ENCODE results near the gene TOM1. TPM values are rescaled to one million over a fixed set of nuclear protein-coding genes. Genes with fewer than 3 reads are reported as not detected.

Gene TOM1
- total and polyA plus RNA-seq, 4 experiments from 2014 or later: 55.7 to 82.2 (median 66.1) TPM

- H3K27ac Mint-ChIP-seq: no peak overlapping the region
- peaks cover 0 to 10% (median 6%) of the 10 kb centered on the region in 4 donors for H3K4me1 Mint-ChIP-seq
- no peak overlapping the region for H3K4me3 Mint-ChIP-seq
- Histone ChIP-seq H3K27ac (ENCODE audit: low read depth, low read length) (no peak overlapping the region), H3K36me3 (ENCODE audit: insufficient read depth, low read length) (no peaks in the 10 kb centered on the region), H3K4me1 (ENCODE audit: insufficient read depth, low read length) (peaks cover 11% of the 10 kb centered on the region), H3K9me3 (ENCODE audit: control insufficient read depth in 1 of 2, low read length in 2 of 2) (no peaks in the 10 kb centered on the region), H3K4me3 (ENCODE audit: low read length in 2 of 2) (no peak overlapping the region), H3K27me3 (ENCODE audit: insufficient read depth, low read length) (peaks cover 7% of the 10 kb centered on the region)
- intact Hi-C loops (cut with micrococcal nuclease): no loop called here
- no peak for DNase-seq
- H3K27me3 Mint-ChIP-seq: peaks cover 3 to 10% of the 10 kb centered on the region in 2 donors
- H3K36me3 Mint-ChIP-seq: no peaks in the 10 kb centered on the region
- ChIA-PET POLR2A (ENCODE audit: partially characterized antibody) (interaction anchor here (0.6 kb wide), 1 partner anchor 11 kb away, joined by 4 read pairs; no protein-coding TSS in a partner anchor), CTCF (ENCODE audit: partially characterized antibody) (no interaction called here)
- peaks cover 0 to 2% (median 0%) of the 10 kb centered on the region in 8 donors for H3K9me3 Mint-ChIP-seq
Measured at GRCh38 chr22:35384527-35384926, 84.8 kb downstream of the TOM1 start.

GRCh38 chr22:35384975-35385588 lies 85.4 kb downstream of the TOM1 start:
- CTCF ChIA-PET (ENCODE audit: partially characterized antibody): no interaction called here
- H3K4me3 ChIP-seq (ENCODE audit: low read length in 2 of 2): no peak overlapping the region
- peaks cover 0 to 10% (median 6%) of the 10 kb centered on the region in 4 donors for H3K4me1 Mint-ChIP-seq
- intact Hi-C loops (cut with micrococcal nuclease): no loop called here
- peaks cover 3 to 10% of the 10 kb centered on the region in 2 donors for H3K27me3 Mint-ChIP-seq
- peaks cover 11% of the 10 kb centered on the region for H3K4me1 ChIP-seq (ENCODE audit: insufficient read depth, low read length)
- peaks cover 0 to 2% (median 0%) of the 10 kb centered on the region in 8 donors for H3K9me3 Mint-ChIP-seq
- H3K27me3 ChIP-seq (ENCODE audit: insufficient read depth, low read length): peaks cover 7% of the 10 kb centered on the region
- H3K27ac Mint-ChIP-seq: no peak overlapping the region
- no peaks in the 10 kb centered on the region for H3K9me3 ChIP-seq (ENCODE audit: control insufficient read depth in 1 of 2, low read length in 2 of 2)
- no peaks in the 10 kb centered on the region for H3K36me3 ChIP-seq (ENCODE audit: insufficient read depth, low read length)
- H3K36me3 Mint-ChIP-seq: no peaks in the 10 kb centered on the region
- POLR2A ChIA-PET (ENCODE audit: partially characterized antibody): interaction anchor here (0.6 kb wide), 1 partner anchor 11 kb away, joined by 4 read pairs; no protein-coding TSS in a partner anchor
- DNase-seq: no peak
- no peak overlapping the region for H3K4me3 Mint-ChIP-seq
- no peak overlapping the region for H3K27ac ChIP-seq (ENCODE audit: low read depth, low read length)

- Mint-ChIP-seq H3K9me3 (peaks cover 0 to 2% (median 0%) of the 10 kb centered on the region in 8 donors), H3K4me1 (peaks cover 0 to under 1% (median 0%) of the 10 kb centered on the region in 4 donors), H3K36me3 (no peaks in the 10 kb centered on the region), H3K27me3 (peaks cover 3 to 10% of the 10 kb centered on the region in 2 donors), H3K4me3 (no peak overlapping the region), H3K27ac (no peak overlapping the region)
- no peaks in the 10 kb centered on the region for H3K36me3 ChIP-seq (ENCODE audit: insufficient read depth, low read length)
- H3K27me3 ChIP-seq (ENCODE audit: insufficient read depth, low read length): peaks cover 7% of the 10 kb centered on the region
- H3K9me3 ChIP-seq (ENCODE audit: control insufficient read depth in 1 of 2, low read length in 2 of 2): no peaks in the 10 kb centered on the region
- DNase-seq: no peak
- no peak overlapping the region for H3K27ac ChIP-seq (ENCODE audit: low read depth, low read length)
- CTCF ChIA-PET (ENCODE audit: partially characterized antibody): no interaction called here
- POLR2A ChIA-PET (ENCODE audit: partially characterized antibody): no interaction called here
- no peak overlapping the region for H3K4me3 ChIP-seq (ENCODE audit: low read length in 2 of 2)
- intact Hi-C loops (cut with micrococcal nuclease): no loop called here
- peaks cover under 1% of the 10 kb centered on the region for H3K4me1 ChIP-seq (ENCODE audit: insufficient read depth, low read length)
Measured at GRCh38 chr22:35386670-35387288, 87.1 kb downstream of the TOM1 start.

GRCh38 chr22:35390933-35391332 lies 91.2 kb downstream of the TOM1 start:
- no peaks in the 10 kb centered on the region for H3K9me3 Mint-ChIP-seq
- H3K9me3 ChIP-seq (ENCODE audit: control insufficient read depth in 1 of 2, low read length in 2 of 2): no peaks in the 10 kb centered on the region
- H3K4me1 Mint-ChIP-seq: no peaks in the 10 kb centered on the region
- CTCF ChIA-PET (ENCODE audit: partially characterized antibody): no interaction called here
- H3K27me3 Mint-ChIP-seq: peaks cover 3 to 5% of the 10 kb centered on the region in 2 donors
- no peak overlapping the region for H3K27ac Mint-ChIP-seq
- POLR2A ChIA-PET (ENCODE audit: partially characterized antibody): no interaction called here
- H3K27me3 ChIP-seq (ENCODE audit: insufficient read depth, low read length): no peaks in the 10 kb centered on the region
- intact Hi-C loops (cut with micrococcal nuclease): no loop called here
- no peaks in the 10 kb centered on the region for H3K36me3 ChIP-seq (ENCODE audit: insufficient read depth, low read length)
- no peak overlapping the region for H3K4me3 ChIP-seq (ENCODE audit: low read length in 2 of 2)
- no peaks in the 10 kb centered on the region for H3K36me3 Mint-ChIP-seq
- H3K4me1 ChIP-seq (ENCODE audit: insufficient read depth, low read length): no peaks in the 10 kb centered on the region
- no peak overlapping the region for H3K4me3 Mint-ChIP-seq
- no peak for DNase-seq
- no peak overlapping the region for H3K27ac ChIP-seq (ENCODE audit: low read depth, low read length)

GRCh38 chr22:35392357-35392756 lies 92.7 kb downstream of the TOM1 start:
- no peak overlapping the region for H3K27ac ChIP-seq (ENCODE audit: low read depth, low read length)
- Mint-ChIP-seq H3K4me3 (no peak overlapping the region), H3K27ac (no peak overlapping the region), H3K27me3 (peaks cover 0 to 3% of the 10 kb centered on the region in 2 donors), H3K4me1 (no peaks in the 10 kb centered on the region), H3K9me3 (no peaks in the 10 kb centered on the region), H3K36me3 (no peaks in the 10 kb centered on the region)
- H3K9me3 ChIP-seq (ENCODE audit: control insufficient read depth in 1 of 2, low read length in 2 of 2): no peaks in the 10 kb centered on the region
- H3K4me3 ChIP-seq (ENCODE audit: low read length in 2 of 2): no peak overlapping the region
- intact Hi-C loops (cut with micrococcal nuclease): no loop called here
- no peaks in the 10 kb centered on the region for H3K27me3 ChIP-seq (ENCODE audit: insufficient read depth, low read length)
- H3K36me3 ChIP-seq (ENCODE audit: insufficient read depth, low read length): no peaks in the 10 kb centered on the region
- H3K4me1 ChIP-seq (ENCODE audit: insufficient read depth, low read length): no peaks in the 10 kb centered on the region
- no peak for DNase-seq
- POLR2A ChIA-PET (ENCODE audit: partially characterized antibody): no interaction called here
- CTCF ChIA-PET (ENCODE audit: partially characterized antibody): no interaction called here

- H3K27ac Mint-ChIP-seq: peak overlapping the region in 2 of 7 donors; percentile 46 to 48
- Histone ChIP-seq H3K36me3 (ENCODE audit: insufficient read depth, low read length) (no peaks in the 10 kb centered on the region), H3K4me3 (ENCODE audit: low read length in 2 of 2) (no peak overlapping the region), H3K9me3 (ENCODE audit: control insufficient read depth in 1 of 2, low read length in 2 of 2) (no peaks in the 10 kb centered on the region), H3K27ac (ENCODE audit: low read depth, low read length) (no peak overlapping the region), H3K4me1 (ENCODE audit: insufficient read depth, low read length) (no peaks in the 10 kb centered on the region), H3K27me3 (ENCODE audit: insufficient read depth, low read length) (no peaks in the 10 kb centered on the region)
- no peaks in the 10 kb centered on the region for H3K36me3 Mint-ChIP-seq
- no peak overlapping the region for H3K4me3 Mint-ChIP-seq
- intact Hi-C loops (cut with micrococcal nuclease): no loop called here
- no peaks in the 10 kb centered on the region for H3K4me1 Mint-ChIP-seq
- ChIA-PET CTCF (ENCODE audit: partially characterized antibody) (no interaction called here), POLR2A (ENCODE audit: partially characterized antibody) (no interaction called here)
- no peak for DNase-seq
- no peaks in the 10 kb centered on the region for H3K9me3 Mint-ChIP-seq
- H3K27me3 Mint-ChIP-seq: peaks cover 0 to 3% of the 10 kb centered on the region in 2 donors
Measured at GRCh38 chr22:35393116-35394010, 93.7 kb downstream of the TOM1 start.

GRCh38 chr22:35394011-35394312 lies 94.3 kb downstream of the TOM1 start:
- no peaks in the 10 kb centered on the region for H3K27me3 Mint-ChIP-seq
- ChIA-PET POLR2A (ENCODE audit: partially characterized antibody) (no interaction called here), CTCF (ENCODE audit: partially characterized antibody) (interaction anchor here (1.0 kb wide), 1 partner anchor 39 kb away, joined by 3 read pairs; no protein-coding TSS in a partner anchor)
- no peaks in the 10 kb centered on the region for H3K9me3 Mint-ChIP-seq
- DNase-seq: no peak
- H3K4me3 Mint-ChIP-seq: peak overlapping the region in 1 of 8 donors; percentile 27
- Histone ChIP-seq H3K27me3 (ENCODE audit: insufficient read depth, low read length) (no peaks in the 10 kb centered on the region), H3K4me3 (ENCODE audit: low read length in 2 of 2) (no peak overlapping the region), H3K27ac (ENCODE audit: low read depth, low read length) (no peak overlapping the region), H3K36me3 (ENCODE audit: insufficient read depth, low read length) (no peaks in the 10 kb centered on the region), H3K4me1 (ENCODE audit: insufficient read depth, low read length) (peaks cover 1% of the 10 kb centered on the region), H3K9me3 (ENCODE audit: control insufficient read depth in 1 of 2, low read length in 2 of 2) (no peaks in the 10 kb centered on the region)
- intact Hi-C loops (cut with micrococcal nuclease): no loop called here
- H3K27ac Mint-ChIP-seq: no peak overlapping the region
- H3K36me3 Mint-ChIP-seq: no peaks in the 10 kb centered on the region
- H3K4me1 Mint-ChIP-seq: peaks cover 0 to 4% (median 0%) of the 10 kb centered on the region in 4 donors

Measured in CD4-positive, alpha-beta memory T cell (primary cell).